ENCODE data around the gene GPR157.

Gene GPR157

DNA sequence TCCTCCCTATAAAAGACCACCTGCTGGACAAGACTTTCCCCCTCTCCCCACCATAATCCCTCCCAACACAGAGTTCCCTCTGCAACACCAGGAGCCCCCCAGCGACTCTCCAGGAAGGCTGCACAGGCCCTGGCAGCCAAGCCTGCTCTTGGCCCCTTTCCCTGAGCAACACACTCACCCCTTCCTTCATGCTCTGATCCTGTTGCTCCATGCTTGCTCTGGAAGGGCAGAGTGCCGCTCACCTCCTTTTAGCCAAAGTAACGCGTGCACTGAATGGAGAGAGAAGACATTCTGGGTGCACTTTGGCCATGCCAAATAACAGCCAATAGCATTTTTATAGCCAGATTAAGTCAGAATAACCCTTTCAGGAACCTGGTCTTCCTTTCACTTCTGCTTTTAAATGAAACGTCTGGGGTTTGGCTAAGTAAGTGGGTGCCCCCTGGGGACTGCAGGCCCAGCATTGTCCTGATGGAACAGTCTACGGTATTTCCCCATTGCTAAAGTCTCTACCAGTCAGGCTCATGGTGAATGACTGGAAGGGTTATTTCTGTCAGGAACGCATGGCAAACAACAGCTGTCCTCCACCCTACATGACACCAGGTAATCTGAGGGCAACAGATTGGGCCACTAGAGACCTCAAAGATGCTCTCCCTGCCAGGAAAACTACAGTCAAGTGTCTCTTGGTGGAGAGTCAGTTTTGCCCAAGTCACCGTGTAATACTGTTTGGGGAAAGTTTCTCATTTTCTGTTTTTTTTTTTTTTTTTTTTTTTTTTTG is 59.4 kb downstream of the GPR157 start, which contains the start of gene SLC2A5:
Gene SLC2A5, minus strand, starts transcription at position 310 of the 775 bp plus-strand sequence. Its CDS starts 99 bp downstream, at position 211.
- H4K20me1 ChIP-seq: no peaks in the 10 kb centered on the region
- peak within 1 kb of the TSS; percentile 63 for H3K4me3 ChIP-seq
- TF ChIP-seq Cebpa-rat (IDR thresholded peaks at IDR 0.05): no peak
- no peaks in the 10 kb centered on the region for H3K9me3 ChIP-seq
- peak within 1 kb of the TSS; percentile 94 for H3K4me2 ChIP-seq
- peak within 1 kb of the TSS; percentile 86 for H3K27ac ChIP-seq
- peaks cover 92% of the 10 kb centered on the region for H3K4me1 ChIP-seq
- peak within 1 kb of the TSS; percentile 77 for H3K9ac ChIP-seq
- 0 out of 2 replicates have a peak, but pooled peaks cover 3% of the 10 kb centered on the region for H3K36me3 ChIP-seq
- H3K27me3 ChIP-seq: no peaks in the 10 kb centered on the region

GRCh38 chr1:9068981-9069325 is 59.9 kb downstream of the GPR157 start:
- H3K27ac ChIP-seq: peak overlapping the region; percentile 86
- no peaks in the 10 kb centered on the region for H3K27me3 ChIP-seq
- TF ChIP-seq Cebpa-rat (IDR thresholded peaks at IDR 0.05): no peak
- H3K4me1 ChIP-seq: peaks cover 92% of the 10 kb centered on the region
- H4K20me1 ChIP-seq: no peaks in the 10 kb centered on the region
- no peaks in the 10 kb centered on the region for H3K9me3 ChIP-seq
- H3K36me3 ChIP-seq: 0 out of 2 replicates have a peak, but pooled peaks cover 3% of the 10 kb centered on the region
- peak overlapping the region; percentile 77 for H3K9ac ChIP-seq
- peak overlapping the region; percentile 63 for H3K4me3 ChIP-seq
- H3K4me2 ChIP-seq: peak overlapping the region; percentile 94

GRCh38 chr1:9066945-9067807 is 61.7 kb downstream of the GPR157 start:
- Histone ChIP-seq H3K4me3 (0 out of 2 replicates have a peak overlapping the region, but pooled peaks have one; percentile 9), H3K9me3 (no peaks in the 10 kb centered on the region), H3K4me1 (peaks cover 99% of the 10 kb centered on the region), H3K27ac (peak overlapping the region; percentile 73), H3K4me2 (peak overlapping the region; percentile 94), H3K27me3 (no peaks in the 10 kb centered on the region), H3K36me3 (0 out of 2 replicates have a peak, but pooled peaks cover 3% of the 10 kb centered on the region), H4K20me1 (no peaks in the 10 kb centered on the region), H3K9ac (peak overlapping the region; percentile 7; the same call in 1 of the 2 replicates)
- TF ChIP-seq Cebpa-rat (IDR thresholded peaks at IDR 0.05): peak; percentile 71

- no peak for TF ChIP-seq Cebpa-rat (IDR thresholded peaks at IDR 0.05)
- H3K36me3 ChIP-seq: 0 out of 2 replicates have a peak, but pooled peaks cover 3% of the 10 kb centered on the region
- peaks cover 8% of the 10 kb centered on the region; the same call in 1 of the 2 replicates for H4K20me1 ChIP-seq
- peaks cover 95% of the 10 kb centered on the region for H3K4me1 ChIP-seq
- no peak overlapping the region for H3K9ac ChIP-seq
- peak overlapping the region; percentile 94 for H3K4me2 ChIP-seq
- no peaks in the 10 kb centered on the region for H3K9me3 ChIP-seq
- H3K4me3 ChIP-seq: no peak overlapping the region
- no peaks in the 10 kb centered on the region for H3K27me3 ChIP-seq
- peak overlapping the region; percentile 56; the same call in 1 of the 2 replicates for H3K27ac ChIP-seq
Observed at GRCh38 chr1:9065213-9065751, 63.6 kb downstream of the GPR157 start.

- Histone ChIP-seq H3K9me3 (no peaks in the 10 kb centered on the region), H3K27ac (no peak overlapping the region), H3K36me3 (peaks cover 11% of the 10 kb centered on the region; the same call in 1 of the 2 replicates), H4K20me1 (peaks cover 17% of the 10 kb centered on the region; the same call in 1 of the 2 replicates), H3K4me2 (peak overlapping the region; percentile 58), H3K9ac (no peak overlapping the region), H3K27me3 (no peaks in the 10 kb centered on the region), H3K4me1 (peaks cover 71% of the 10 kb centered on the region), H3K4me3 (no peak overlapping the region)
- TF ChIP-seq Cebpa-rat (IDR thresholded peaks at IDR 0.05): no peak
Observed at GRCh38 chr1:9062846-9063245, 66.1 kb downstream of the GPR157 start.

GRCh38 chr1:9062021-9062471 is 66.9 kb downstream of the GPR157 start:
- Histone ChIP-seq H3K27ac (peak overlapping the region; percentile 56), H3K4me3 (no peak overlapping the region), H3K4me1 (peaks cover 63% of the 10 kb centered on the region), H4K20me1 (peaks cover 21% of the 10 kb centered on the region; the same call in 1 of the 2 replicates), H3K9ac (peak overlapping the region; percentile 23; the same call in 1 of the 2 replicates), H3K36me3 (peaks cover 19% of the 10 kb centered on the region), H3K4me2 (peak overlapping the region; percentile 58), H3K9me3 (no peaks in the 10 kb centered on the region), H3K27me3 (no peaks in the 10 kb centered on the region)
- TF ChIP-seq Cebpa-rat (IDR thresholded peaks at IDR 0.05): no peak

- Histone ChIP-seq H3K27ac (peak overlapping the region; percentile 56), H3K4me2 (peak overlapping the region; percentile 58), H3K9ac (peak overlapping the region; percentile 23; the same call in 1 of the 2 replicates)
Observed at GRCh38 chr1:9061252-9061960, 67.5 kb downstream of the GPR157 start.

GRCh38 chr1:9059891-9060744 is 68.8 kb downstream of the GPR157 start:
- no peak overlapping the region for H3K27ac ChIP-seq

More at GRCh38 chr1:9061252-9061960, 67.5 kb downstream of the GPR157 start:
- Histone ChIP-seq H3K36me3 (peaks cover 26% of the 10 kb centered on the region), H3K4me3 (no peak overlapping the region), H3K9me3 (no peaks in the 10 kb centered on the region), H3K4me1 (peaks cover 56% of the 10 kb centered on the region), H4K20me1 (peaks cover 21% of the 10 kb centered on the region; the same call in 1 of the 2 replicates), H3K27me3 (no peaks in the 10 kb centered on the region)
- TF ChIP-seq Cebpa-rat (IDR thresholded peaks at IDR 0.05): no peak

More at GRCh38 chr1:9059891-9060744, 68.8 kb downstream of the GPR157 start:
- peaks cover 36% of the 10 kb centered on the region for H3K36me3 ChIP-seq
- no peaks in the 10 kb centered on the region for H3K9me3 ChIP-seq
- H3K27me3 ChIP-seq: no peaks in the 10 kb centered on the region
- no peak for TF ChIP-seq Cebpa-rat (IDR thresholded peaks at IDR 0.05)
- no peak overlapping the region for H3K4me3 ChIP-seq
- H3K4me1 ChIP-seq: peaks cover 43% of the 10 kb centered on the region
- no peak overlapping the region for H3K4me2 ChIP-seq
- H3K9ac ChIP-seq: no peak overlapping the region
- H4K20me1 ChIP-seq: peaks cover 21% of the 10 kb centered on the region; the same call in 1 of the 2 replicates
